ENCODE measurements around the gene TRDMT1.

The TRDMT1 gene

GRCh38 chr10:17209302-17209701, 7.8 kb upstream of the TRDMT1 start:
- DNase-seq = no peak

GRCh38 chr10:17208476-17208875, 7.0 kb upstream of the TRDMT1 start:
- no peak for DNase-seq

- peak; percentile 5 for DNase-seq
Observed at GRCh38 chr10:17206210-17206709, 4.8 kb upstream of the TRDMT1 start.

GRCh38 chr10:17203416-17203815, 1.9 kb upstream of the TRDMT1 start:
- no peak for DNase-seq

- no peak for DNase-seq
Observed at GRCh38 chr10:17202999-17203398, 1.5 kb upstream of the TRDMT1 start.

GRCh38 chr10:17202506-17202905, 1.0 kb upstream of the TRDMT1 start:
- DNase-seq = no peak

- no peak for DNase-seq
Observed at GRCh38 chr10:17201794-17202116, 283 bp upstream of the TRDMT1 start.

GRCh38 chr10:17200001-17200911, 1.2 kb downstream of the TRDMT1 start:
- DNase-seq = no peak

- DNase-seq = no peak
Observed at GRCh38 chr10:17199351-17199804, 2.1 kb downstream of the TRDMT1 start.

- no peak for DNase-seq
Observed at GRCh38 chr10:17196573-17196972, 4.9 kb downstream of the TRDMT1 start.

- no peak for DNase-seq
Observed at GRCh38 chr10:17196045-17196444, 5.4 kb downstream of the TRDMT1 start.

- no peak for DNase-seq
Observed at GRCh38 chr10:17195083-17195482, 6.4 kb downstream of the TRDMT1 start.

GRCh38 chr10:17190602-17191001, 10.9 kb downstream of the TRDMT1 start:
- DNase-seq = no peak

GRCh38 chr10:17188644-17189172, 12.8 kb downstream of the TRDMT1 start:
- DNase-seq = no peak

- no peak for DNase-seq
Observed at GRCh38 chr10:17185873-17186272, 15.6 kb downstream of the TRDMT1 start.

GRCh38 chr10:17183110-17183509, 18.4 kb downstream of the TRDMT1 start:
- DNase-seq = no peak

GRCh38 chr10:17181751-17182150, 19.7 kb downstream of the TRDMT1 start:
- DNase-seq = no peak

- no peak for DNase-seq
Observed at GRCh38 chr10:17181110-17181509, 20.4 kb downstream of the TRDMT1 start.

- no peak for DNase-seq
Observed at GRCh38 chr10:17179002-17179401, 22.5 kb downstream of the TRDMT1 start.

- no peak for DNase-seq
Observed at GRCh38 chr10:17178006-17178405, 23.5 kb downstream of the TRDMT1 start.

- no peak for DNase-seq
Observed at GRCh38 chr10:17177014-17177413, 24.5 kb downstream of the TRDMT1 start.

- no peak for DNase-seq
Observed at GRCh38 chr10:17176091-17176490, 25.4 kb downstream of the TRDMT1 start.

GRCh38 chr10:17175551-17175950, 25.9 kb downstream of the TRDMT1 start:
- no peak for DNase-seq

- no peak for DNase-seq
Observed at GRCh38 chr10:17174626-17175025, 26.8 kb downstream of the TRDMT1 start.
